Stimulated activated CD4-positive, alpha-beta T cell treated with anti-CD3 and anti-CD28 coated beads, Interleukin-2, amount 100 ng/mL, for 48 hours (primary cell): ENCODE measurements around the gene CASP7.
"Not testable (repeated sequence)": the region's sequence is repeated elsewhere in the genome, so short reads cannot be mapped to it uniquely, and the experiment has no call there.

ENCODE experiments used
- DNase-seq, 2 donors: peaks; one replicate each; pipeline ENCODE4 v3.0.0-alpha.2; 2020

Gene CASP7

DNA sequence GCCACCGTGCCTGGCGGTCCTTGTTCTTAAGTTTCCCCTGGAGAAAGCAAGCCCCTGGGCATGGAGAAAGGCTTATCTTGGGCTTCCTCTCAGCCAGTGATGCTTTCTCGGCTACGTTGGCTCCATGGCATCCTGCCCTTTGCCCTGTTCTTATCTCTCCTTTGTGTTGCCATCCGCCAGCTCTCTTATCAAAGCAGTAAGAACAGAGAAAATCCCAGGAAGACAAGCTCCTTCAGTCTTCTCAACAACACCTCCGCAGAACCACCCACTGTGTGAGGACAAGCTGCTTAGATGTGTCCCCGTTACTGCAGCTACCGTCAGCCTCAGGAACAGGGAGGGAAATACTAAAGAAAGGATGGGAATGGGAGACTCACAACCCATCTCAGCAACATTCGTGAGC, 75.1 kb downstream of the CASP7 start:
- no peak for DNase-seq

DNA sequence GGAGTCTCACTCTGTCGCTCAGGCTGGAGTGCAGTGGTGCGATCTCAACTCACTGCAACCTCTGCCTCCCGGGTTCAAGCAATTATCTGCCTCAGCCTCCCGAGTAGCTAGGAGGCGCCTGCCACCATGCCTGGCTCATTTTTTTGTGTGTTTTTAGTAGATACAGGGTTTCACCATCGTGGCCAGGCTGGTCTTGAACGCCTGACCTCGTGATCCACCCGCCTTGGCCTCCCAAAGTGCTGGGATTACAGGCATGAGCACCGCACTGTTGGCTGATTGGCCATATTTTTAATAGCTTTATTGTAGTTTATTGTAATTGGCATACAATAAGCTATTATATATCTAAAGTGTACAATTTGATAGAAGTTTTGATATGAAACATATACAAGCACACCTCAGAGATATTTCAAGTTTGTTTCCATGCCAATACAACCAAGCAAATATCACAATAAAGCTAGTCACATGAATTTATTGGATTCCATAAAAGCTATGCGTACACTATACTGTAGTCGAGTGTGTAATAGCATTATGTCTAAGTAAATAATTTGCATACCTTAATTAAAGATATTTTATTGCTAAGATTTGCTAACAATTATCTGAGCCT, 77.3 kb downstream of the CASP7 start:
- no peak for DNase-seq

DNA sequence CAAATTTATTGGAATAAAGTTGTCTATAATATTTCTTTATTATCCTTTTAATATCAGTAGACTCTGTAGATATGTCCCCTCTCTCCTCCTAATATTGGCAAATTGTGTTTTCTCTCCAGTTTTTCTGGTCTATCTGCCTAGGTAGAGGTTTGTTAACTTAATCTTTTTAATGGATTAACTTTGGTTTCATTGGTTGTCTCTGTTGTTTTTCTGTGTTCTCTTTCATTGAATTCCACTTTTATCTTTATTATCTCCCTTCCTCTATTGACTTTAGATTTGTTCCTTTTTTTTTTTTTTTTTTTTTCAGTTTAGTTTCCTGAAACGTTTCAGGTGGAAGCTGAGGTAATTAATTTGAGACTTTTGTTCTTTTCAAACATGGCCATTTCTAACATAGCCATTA, 82.4 kb downstream of the CASP7 start:
- no peak for DNase-seq

- DNase-seq, result no peak
These were observed 84.9 kb downstream of the CASP7 start for GRCh38 chr10:113764582-113764981.

DNA sequence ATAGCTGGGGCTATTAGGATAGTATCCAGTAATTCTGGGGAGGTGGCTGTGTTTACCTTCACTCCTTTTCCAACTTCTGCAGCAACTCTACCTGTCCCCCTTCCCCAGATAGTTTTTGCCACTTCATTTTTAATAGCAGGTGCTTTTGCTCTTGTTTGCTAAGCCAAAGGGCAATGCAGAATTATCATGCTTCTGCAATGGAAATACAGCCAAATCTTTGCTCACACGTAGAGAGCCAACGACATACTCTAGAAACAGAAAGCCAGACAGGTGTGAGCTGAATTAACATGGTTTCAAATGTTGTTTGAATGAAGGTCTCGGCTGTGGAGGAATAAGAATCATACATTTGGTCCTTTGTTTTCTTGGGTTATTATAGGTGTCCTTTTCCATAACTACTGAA, 86.2 kb downstream of the CASP7 start:
- DNase-seq, result no peak

DNA sequence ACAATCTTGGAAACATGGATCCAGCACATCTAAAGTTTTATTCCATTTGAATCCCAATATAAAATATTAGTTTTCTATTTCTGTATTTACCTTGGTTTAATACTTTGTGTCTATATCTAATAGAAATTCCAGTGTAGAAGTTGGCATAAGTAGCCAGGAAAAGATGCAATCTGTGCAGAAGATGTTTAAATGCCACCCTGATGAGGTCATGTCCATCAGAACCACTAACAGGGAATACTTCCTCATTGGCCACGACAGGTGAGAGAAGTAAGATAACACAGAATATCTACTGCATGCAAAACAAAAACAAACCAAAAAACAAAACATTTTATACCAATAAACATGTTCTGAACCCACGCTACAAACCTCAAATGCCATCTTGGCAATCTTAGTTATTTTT, 87.5 kb downstream of the CASP7 start:
- DNase-seq, result no peak

- no peak for DNase-seq
These were observed 90.6 kb downstream of the CASP7 start for GRCh38 chr10:113770346-113770745.

DNA sequence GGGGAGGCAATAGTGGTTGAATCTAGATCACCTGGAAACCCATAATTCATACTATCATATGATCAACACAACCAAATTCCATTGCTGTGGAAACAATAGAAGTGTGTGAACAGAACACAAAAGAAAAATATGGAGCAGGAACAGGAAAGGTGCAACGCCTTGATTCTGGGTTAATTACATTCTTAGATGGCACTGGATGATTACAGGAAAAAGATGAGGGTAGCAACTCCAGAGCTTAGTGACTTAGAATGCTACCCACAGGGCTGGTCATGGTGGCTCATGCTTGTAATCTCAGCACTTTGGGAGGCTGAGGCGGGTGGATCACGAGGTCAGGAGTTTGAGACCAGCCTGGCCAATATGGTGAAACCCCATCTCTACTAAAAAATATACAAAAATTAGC, 91.4 kb downstream of the CASP7 start:
- DNase-seq, result not testable (repeated sequence)

DNA sequence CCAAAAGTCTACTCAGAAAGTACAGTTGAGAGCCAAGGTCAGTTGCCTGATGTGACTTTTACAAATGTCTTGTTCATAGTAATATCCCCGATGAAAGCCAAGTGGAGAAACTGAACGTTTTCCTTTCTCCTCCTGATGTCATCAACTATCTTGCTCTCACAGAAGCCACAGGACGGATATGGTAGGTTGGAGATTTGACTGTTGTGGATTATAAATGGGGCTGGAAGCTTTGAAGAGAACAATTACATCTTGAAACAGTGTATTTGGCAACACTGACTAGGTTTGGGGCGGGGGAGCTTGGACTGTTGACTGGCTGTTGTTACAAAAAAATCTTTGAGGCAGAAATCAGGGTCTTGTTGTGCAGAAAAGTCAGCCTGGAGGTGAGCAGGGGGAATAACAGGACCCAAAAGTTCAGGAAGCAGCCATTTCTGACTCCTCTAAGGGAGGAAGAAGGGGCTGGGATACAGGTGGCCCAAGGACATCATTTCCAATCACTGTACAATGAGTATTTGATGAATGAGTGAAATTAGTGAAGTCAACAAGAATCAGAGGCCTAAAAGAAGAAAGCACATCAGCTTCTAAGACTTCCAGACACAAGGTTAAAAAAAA, 96.1 kb downstream of the CASP7 start:
- no peak for DNase-seq

DNA sequence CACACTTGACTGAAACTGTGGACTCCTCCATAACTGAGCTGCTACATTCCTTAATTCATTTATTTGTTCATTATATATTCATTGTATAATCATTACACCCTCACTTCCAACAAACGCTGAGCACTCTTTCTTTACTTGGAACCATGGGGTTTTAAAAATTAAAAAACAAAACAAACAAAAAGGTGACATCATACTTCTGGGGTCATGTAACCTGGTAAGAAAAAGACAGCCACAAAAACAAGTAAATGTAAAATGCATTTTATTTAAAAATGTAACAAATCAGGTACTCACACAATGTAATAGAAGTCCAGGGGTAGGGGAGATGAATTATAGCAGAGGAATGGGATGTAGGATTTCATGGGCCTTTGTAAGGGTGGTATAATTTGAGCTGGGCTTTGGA, 96.8 kb downstream of the CASP7 start:
- no peak for DNase-seq
